ENCODE results near the gene ANXA10. TPM values are rescaled to one million over a fixed set of nuclear protein-coding genes. Genes with fewer than 3 reads are reported as not detected.

The ANXA10 gene
- total and polyA plus RNA-seq, 2 of the 4 experiments (the other 2 are of a cell fraction): 0.44 to 0.72 TPM

GRCh38 chr4:168118116-168118655 lies 25.8 kb downstream of the ANXA10 start:
- ChIA-PET POLR2A (ENCODE audit: unreplicated experiment) (no interaction called here), CTCF (no interaction called here)
- dilution Hi-C loops (cut with HindIII; ENCODE audit: low sequenced_read_pairs, unreplicated experiment): no loop called here
- no peak overlapping the region for H3K23ac ChIP-seq (ENCODE audit: low read depth, low read length)
- H2BK20ac ChIP-seq (ENCODE audit: low read depth, low read length): no peak overlapping the region
- H2BK5ac ChIP-seq (ENCODE audit: low read depth, low read length, poor library complexity, severe bottlenecking): no peak overlapping the region
- ATAC-seq (ENCODE audit: low read depth): no peak
- H3K36me3 ChIP-seq (ENCODE audit: control insufficient read depth, insufficient read depth, low read length): no peaks in the 10 kb centered on the region
- no peak overlapping the region for H3K4me2 ChIP-seq (ENCODE audit: low read depth, low read length)
- H2AK5ac ChIP-seq (ENCODE audit: low read depth, low read length): no peak overlapping the region
- TF ChIP-seq USF2 (IDR thresholded peaks at IDR 0.05; ENCODE audit: low read depth, low read length) (no peak), FOS (IDR thresholded peaks at IDR 0.05; ENCODE audit: low read depth, low read length) (no peak), RAD21 (IDR thresholded peaks at IDR 0.05; ENCODE audit: low read length) (no peak), MXI1 (IDR thresholded peaks at IDR 0.05; ENCODE audit: borderline replicate concordance, low read depth, low read length) (no peak), MAFK (IDR thresholded peaks at IDR 0.05; ENCODE audit: low read depth, low read length) (no peak), RFX5 (IDR thresholded peaks at IDR 0.05; ENCODE audit: low read depth, low read length) (no peak), NFE2L2 (IDR thresholded peaks at IDR 0.05; ENCODE audit: low read depth, low read length) (no peak), POLR2A (IDR thresholded peaks at IDR 0.05; ENCODE audit: low read depth, low read length) (no peak)
- TF ChIP-seq, protein P1, sequence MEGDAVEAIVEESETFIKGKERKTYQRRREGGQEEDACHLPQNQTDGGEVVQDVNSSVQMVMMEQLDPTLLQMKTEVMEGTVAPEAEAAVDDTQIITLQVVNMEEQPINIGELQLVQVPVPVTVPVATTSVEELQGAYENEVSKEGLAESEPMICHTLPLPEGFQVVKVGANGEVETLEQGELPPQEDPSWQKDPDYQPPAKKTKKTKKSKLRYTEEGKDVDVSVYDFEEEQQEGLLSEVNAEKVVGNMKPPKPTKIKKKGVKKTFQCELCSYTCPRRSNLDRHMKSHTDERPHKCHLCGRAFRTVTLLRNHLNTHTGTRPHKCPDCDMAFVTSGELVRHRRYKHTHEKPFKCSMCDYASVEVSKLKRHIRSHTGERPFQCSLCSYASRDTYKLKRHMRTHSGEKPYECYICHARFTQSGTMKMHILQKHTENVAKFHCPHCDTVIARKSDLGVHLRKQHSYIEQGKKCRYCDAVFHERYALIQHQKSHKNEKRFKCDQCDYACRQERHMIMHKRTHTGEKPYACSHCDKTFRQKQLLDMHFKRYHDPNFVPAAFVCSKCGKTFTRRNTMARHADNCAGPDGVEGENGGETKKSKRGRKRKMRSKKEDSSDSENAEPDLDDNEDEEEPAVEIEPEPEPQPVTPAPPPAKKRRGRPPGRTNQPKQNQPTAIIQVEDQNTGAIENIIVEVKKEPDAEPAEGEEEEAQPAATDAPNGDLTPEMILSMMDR (conservative IDR thresholded peaks at IDR 0.05; ENCODE audit: low read depth, low read length): no peak
- in situ Hi-C loops (cut with MboI; ENCODE audit: low sequenced_read_pairs): no loop called here
- H3K79me1 ChIP-seq (ENCODE audit: low read depth in 1 of 2, low read length in 2 of 2): no peaks in the 10 kb centered on the region
- no peak overlapping the region for H2BK120ac ChIP-seq (ENCODE audit: low read depth, low read length)
- no peak overlapping the region for H3K56ac ChIP-seq (ENCODE audit: extremely low read depth, insufficient read depth, low read length)
- H4K91ac ChIP-seq (ENCODE audit: insufficient read depth, low read depth, low read length): no peak overlapping the region
- no TSS peak for BruUV-seq (replicated peaks)
- no peak for DNase-seq
- WGBS, 2 experiments (ENCODE audit: extremely low coverage in 2 of 2, insufficient read length in 1 of 2): no CpG with 5 or more reads among the region's 1 CpG
- H2AK9ac ChIP-seq (replicated peaks; ENCODE audit: low read depth, low read length, poor library complexity): no peak overlapping the region
- H4K8ac ChIP-seq (ENCODE audit: low read depth in 2 of 2, low read length in 2 of 2): no peak overlapping the region
- no peak overlapping the region for H3K18ac ChIP-seq (ENCODE audit: low read depth, low read length)
- no peaks in the 10 kb centered on the region for H3K9me1 ChIP-seq (ENCODE audit: insufficient read depth, low read length)
- H3K27ac ChIP-seq (ENCODE audit: insufficient read depth, low read length): no peak overlapping the region
- H3K9ac ChIP-seq (ENCODE audit: low read depth, low read length): no peak overlapping the region
- intact Hi-C loops (cut with micrococcal nuclease): no loop called here
- H3K9me3 ChIP-seq (ENCODE audit: control insufficient read depth, insufficient read depth, low read length): no peaks in the 10 kb centered on the region
- H4K5ac ChIP-seq (ENCODE audit: low read depth, low read length): no peak overlapping the region
- H4K20me1 ChIP-seq (ENCODE audit: insufficient read depth, low read length): no peaks in the 10 kb centered on the region
- no peak overlapping the region for H3K4me3 ChIP-seq (ENCODE audit: insufficient read depth, low read depth, low read length)
- no peak overlapping the region for H2AFZ ChIP-seq (replicated peaks; ENCODE audit: low read length, poor library complexity)
- H3K27me3 ChIP-seq (ENCODE audit: control insufficient read depth, insufficient read depth, low read length): no peaks in the 10 kb centered on the region
- no peak overlapping the region for H2BK15ac ChIP-seq (ENCODE audit: low read depth, low read length)
- H3K4ac ChIP-seq (ENCODE audit: low read depth, low read length): no peak overlapping the region
- H3K4me1 ChIP-seq (ENCODE audit: control insufficient read depth, insufficient read depth, low read length): no peaks in the 10 kb centered on the region
- H3K14ac ChIP-seq (replicated peaks; ENCODE audit: low read depth, low read length): no peak overlapping the region
